GM12891 (cell line): Measurements from ENCODE around the gene NCKAP5.

Experiments
- PAX5 ChIP-seq: IDR thresholded peaks from 2 replicates; pipeline ENCODE4 v1.6.1; 2011; ENCODE audit warnings: low read length, moderate library complexity, mild to moderate bottlenecking; ENCODE audit not compliant: insufficient read depth, severe bottlenecking
- POLR2A ChIP-seq: IDR thresholded peaks from 2 replicates; pipeline ENCODE4 v1.6.1; 2011; ENCODE audit warnings: low read depth, low read length, control low read depth
- POLR2AphosphoS5 ChIP-seq: IDR thresholded peaks from 2 replicates; pipeline ENCODE4 v1.6.1; 2011; ENCODE audit warnings: low read depth, low read length, control low read depth
- POU2F2 ChIP-seq: IDR thresholded peaks from 2 replicates; pipeline ENCODE4 v1.6.1; 2011; ENCODE audit warnings: low read depth, mild to moderate bottlenecking, control low read depth, low read length, moderate library complexity
- SPI1 ChIP-seq: IDR thresholded peaks from 2 replicates; pipeline ENCODE4 v1.6.1; 2011; ENCODE audit warnings: low read depth, low read length, control low read depth
- TAF1 ChIP-seq: IDR thresholded peaks from 2 replicates; pipeline ENCODE4 v1.6.1; 2011; ENCODE audit warnings: low read depth, low read length, control low read depth

DNA sequence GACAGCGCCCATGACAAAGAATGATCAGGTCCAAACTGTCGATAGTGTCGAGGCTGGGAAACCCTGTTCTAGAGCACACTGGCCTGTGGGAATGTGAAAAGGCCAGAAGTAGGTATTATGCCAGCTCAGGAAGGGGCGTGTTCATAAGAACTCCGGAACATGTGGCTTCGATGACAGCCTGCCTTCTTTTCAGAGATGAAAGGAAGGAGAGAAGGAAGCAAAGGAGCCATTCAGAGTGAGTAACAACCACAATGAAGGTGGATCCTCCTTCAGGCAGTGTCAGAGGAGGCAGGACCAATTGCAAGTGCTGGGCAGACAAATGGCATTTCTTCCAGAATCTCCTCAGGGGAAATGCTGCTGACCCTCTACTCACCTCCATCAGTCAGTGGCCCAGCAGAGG, 58.5 kb downstream of the NCKAP5 start:
- no peak for TF ChIP-seq POLR2A
- TF ChIP-seq SPI1 = no peak
- no peak for TF ChIP-seq TAF1
- TF ChIP-seq POLR2AphosphoS5 = no peak
- TF ChIP-seq PAX5 = no peak
- TF ChIP-seq POU2F2 = no peak
